LNCAP (cell line): Measurements from ENCODE around the gene TEX53.
A peak's percentile ranks its signal among the peaks of the same experiment; 100 is the strongest.

Experiments used
- CTCF ChIP-seq: fragments of 450-650 bp; IDR thresholded peaks from 2 replicates; pipeline ENCODE4 v1.5.1; 2017; ENCODE audit warnings: mild to moderate bottlenecking

The TEX53 gene

DNA sequence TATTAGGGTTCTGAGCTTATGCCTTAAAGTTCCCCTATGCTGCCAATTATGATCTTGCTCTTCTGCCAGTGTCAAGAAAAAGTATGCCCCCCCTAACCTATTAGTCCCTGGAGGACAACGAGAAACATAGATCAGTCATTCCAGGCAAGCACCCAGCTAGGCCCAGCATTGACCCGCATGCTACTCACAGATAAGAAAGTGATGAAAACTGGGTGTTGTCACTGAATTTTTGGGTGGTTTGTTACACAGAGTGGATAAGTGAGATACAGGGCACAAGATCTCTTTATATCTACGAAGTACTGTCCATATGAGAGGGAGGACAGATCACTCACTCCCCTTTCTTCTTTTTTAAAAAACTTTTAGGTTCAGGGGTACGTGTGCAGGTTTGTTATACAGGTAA, 30.8 kb upstream of the TEX53 start:
- TF ChIP-seq CTCF: no peak

DNA sequence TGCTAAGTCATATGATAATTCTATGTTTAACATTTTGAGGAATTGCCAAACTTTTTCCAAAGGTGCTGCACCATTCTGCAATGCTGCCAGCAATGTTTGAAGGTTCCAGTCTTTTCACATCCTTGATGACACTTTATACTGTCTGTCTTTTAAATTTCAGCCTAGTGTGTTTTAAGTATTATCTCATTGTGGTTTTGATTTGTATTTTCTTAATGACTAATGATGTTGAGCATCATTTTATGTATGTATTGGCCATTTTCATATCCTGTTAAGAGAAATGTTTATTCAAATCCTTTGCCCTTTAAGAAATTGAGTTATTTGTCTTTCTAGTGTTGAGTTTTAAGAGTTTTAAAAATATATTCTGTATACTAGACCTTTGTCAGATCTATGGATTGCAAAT, 29.4 kb upstream of the TEX53 start:
- TF ChIP-seq CTCF: no peak

- TF ChIP-seq CTCF: no peak
Measured at GRCh38 chr9:114685951-114686350, 28.3 kb upstream of the TEX53 start.

DNA sequence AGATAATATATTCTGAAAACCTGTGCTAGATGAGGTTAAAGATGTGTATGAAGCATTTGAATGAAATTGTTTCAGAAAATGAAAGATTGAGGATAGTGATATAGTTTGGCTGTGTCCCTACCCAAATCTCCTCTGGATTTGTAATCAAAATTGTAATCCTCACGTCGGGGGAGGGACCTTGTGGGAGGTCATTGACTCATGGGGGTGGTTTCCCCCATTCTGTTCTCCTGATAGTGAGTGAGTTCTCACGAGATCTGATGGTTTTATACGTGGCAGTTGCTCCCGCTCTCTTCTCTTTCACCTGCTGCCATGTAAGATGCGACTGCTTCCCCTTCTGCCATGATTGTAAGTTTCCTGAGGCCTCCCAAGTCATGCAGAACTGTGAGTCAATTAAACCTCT, 26.4 kb upstream of the TEX53 start:
- no peak for TF ChIP-seq CTCF

GRCh38 chr9:114682846-114683245, 25.2 kb upstream of the TEX53 start:
- no peak for TF ChIP-seq CTCF

DNA sequence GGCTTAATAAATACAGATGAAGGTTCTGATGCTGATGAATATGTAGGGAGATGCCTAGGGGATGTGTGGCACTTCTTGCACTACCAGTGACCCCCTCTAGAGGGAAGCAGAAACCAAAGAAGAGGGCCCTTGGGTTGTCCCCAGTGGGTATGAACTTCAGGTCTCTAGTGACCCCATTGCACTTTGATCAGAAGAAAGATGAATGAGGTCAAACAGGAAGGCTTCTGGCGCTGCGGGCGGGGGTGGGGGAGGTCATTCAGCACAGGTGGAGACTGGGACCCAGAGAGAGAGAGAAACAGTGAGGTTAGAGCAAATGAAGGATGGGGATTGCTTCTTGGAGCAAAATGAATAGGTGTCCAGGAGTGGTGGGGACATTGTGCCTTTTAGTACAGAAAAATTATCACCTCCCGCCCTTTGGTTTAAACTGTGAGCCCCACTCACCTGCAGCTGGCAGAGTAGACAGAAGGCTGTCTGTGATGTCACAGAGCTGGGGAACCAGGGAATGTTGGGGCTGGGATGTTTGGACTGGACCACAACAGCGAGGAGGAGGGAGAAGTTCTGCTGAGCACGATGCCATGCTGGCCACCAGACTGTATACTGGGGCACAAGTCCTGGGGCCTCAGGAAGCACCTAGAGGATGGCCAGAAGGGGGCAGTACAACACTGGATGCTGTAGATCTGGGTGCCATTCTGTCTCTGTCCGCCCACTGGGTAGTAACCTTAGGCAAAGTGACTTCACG, 24.2 kb upstream of the TEX53 start, which contains the start of gene TEX48:
Gene TEX48 (minus strand): TSS at position 599 of the 739 bp plus-strand sequence. CDS start 10,469 bp downstream, outside the sequence.
- peak; percentile 75 for TF ChIP-seq CTCF

- TF ChIP-seq CTCF: no peak
Measured at GRCh38 chr9:114680259-114681001, 22.8 kb upstream of the TEX53 start.
